Liver (tissue), 9 donors: ENCODE results near the gene LY6G5B. TPM values are rescaled to one million over a fixed set of nuclear protein-coding genes. Genes with fewer than 3 reads are reported as not detected.

ENCODE experiments used
- DNase-seq: peaks from one replicate; pipeline ENCODE4 v3.0.0-alpha.2; 2017; ENCODE audit warnings: low spot score
- H3K27ac ChIP-seq, 2 donors: one replicate each; pipeline ENCODE4 v1.7.0; 2013; ENCODE audit warnings: inconsistent platforms in 2 of 2, low read length in 2 of 2, control low read depth in 1 of 2, low read depth in 1 of 2, mild to moderate bottlenecking in 1 of 2
- H3K27me3 ChIP-seq, 4 donors: one replicate each; pipeline versions ENCODE4 v1.6.1 to v1.7.0; 2013; ENCODE audit warnings: low read length in 3 of 4, inconsistent platforms in 1 of 4, mild to moderate bottlenecking in 1 of 4, moderate library complexity in 1 of 4; ENCODE audit not compliant: control insufficient read depth in 4 of 4, insufficient read depth in 4 of 4
- H3K36me3 ChIP-seq, 4 donors: one replicate each; pipeline versions ENCODE4 v1.6.1 to v1.7.0; 2013; ENCODE audit warnings: low read length in 3 of 4, mild to moderate bottlenecking in 3 of 4, low read depth in 1 of 4, moderate library complexity in 1 of 4; ENCODE audit not compliant: control insufficient read depth in 4 of 4, insufficient read depth in 3 of 4
- H3K4me1 ChIP-seq, 4 donors: one replicate each; pipeline versions ENCODE4 v1.6.1 to v1.7.0; 2013; ENCODE audit warnings: low read length in 3 of 4, mild to moderate bottlenecking in 3 of 4, moderate library complexity in 1 of 4; ENCODE audit not compliant: control insufficient read depth in 4 of 4, insufficient read depth in 4 of 4
- H3K4me3 ChIP-seq, 3 donors: one replicate each; pipeline versions ENCODE4 v1.6.1 to v1.7.0; 2013; ENCODE audit warnings: low read length in 3 of 3, control low read depth in 1 of 3, low read depth in 1 of 3, mild to moderate bottlenecking in 1 of 3
- H3K9ac ChIP-seq, 2 donors: one replicate each; pipeline ENCODE4 v1.7.0; 2013; ENCODE audit warnings: low read length in 2 of 2, mild to moderate bottlenecking in 2 of 2, moderate library complexity in 2 of 2, control low read depth in 1 of 2, low read depth in 1 of 2
- H3K9me3 ChIP-seq, 4 donors: one replicate each; pipeline versions ENCODE4 v1.6.1 to v1.7.0; 2013; ENCODE audit warnings: low read length in 3 of 4; ENCODE audit not compliant: control insufficient read depth in 4 of 4
- EGR1 ChIP-seq, 2 donors: IDR thresholded peaks; 2 replicates each; pipeline ENCODE4 v1.6.1; 2016 to 2018; ENCODE audit warnings: antibody characterized with exemption in 2 of 2, low read depth in 2 of 2
- FOXA1 ChIP-seq: IDR thresholded peaks from 2 replicates; pipeline ENCODE4 v1.6.1; 2016; ENCODE audit warnings: antibody characterized with exemption
- FOXA2 ChIP-seq: IDR thresholded peaks from 2 replicates; pipeline ENCODE4 v1.6.1; 2016; ENCODE audit warnings: antibody characterized with exemption
- GABPA ChIP-seq, 2 donors: IDR thresholded peaks in 1 of 2; conservative IDR thresholded peaks in 1 of 2; 2 replicates each; pipeline ENCODE4 v1.6.1; 2016; ENCODE audit warnings: antibody characterized with exemption in 2 of 2, mild to moderate bottlenecking in 1 of 2, moderate library complexity in 1 of 2
- HNF4A ChIP-seq, 2 donors: conservative IDR thresholded peaks; 2 replicates each; pipeline ENCODE4 v1.6.1; 2016; ENCODE audit warnings: antibody characterized with exemption in 2 of 2, mild to moderate bottlenecking in 2 of 2
- HNF4G ChIP-seq: IDR thresholded peaks from 2 replicates; pipeline ENCODE4 v1.6.1; 2016; ENCODE audit warnings: antibody characterized with exemption
- JUND ChIP-seq, 2 donors: IDR thresholded peaks; 2 replicates each; pipeline ENCODE4 v1.6.1; 2016; ENCODE audit warnings: antibody characterized with exemption in 2 of 2
- MAX ChIP-seq: IDR thresholded peaks from 2 replicates; pipeline ENCODE4 v1.6.1; 2016; ENCODE audit warnings: antibody characterized with exemption
- NR2F2 ChIP-seq: IDR thresholded peaks from 2 replicates; pipeline ENCODE4 v1.6.1; 2016; ENCODE audit warnings: antibody characterized with exemption
- RAD21 ChIP-seq, 2 donors: IDR thresholded peaks; 2 replicates each; pipeline ENCODE4 v1.6.1; 2016; ENCODE audit warnings: antibody characterized with exemption in 2 of 2, mild to moderate bottlenecking in 2 of 2
- REST ChIP-seq: IDR thresholded peaks from 2 replicates; pipeline ENCODE4 v1.6.1; 2016; ENCODE audit warnings: antibody characterized with exemption, mild to moderate bottlenecking
- RXRA ChIP-seq, 2 donors: IDR thresholded peaks; 2 replicates each; pipeline ENCODE4 v1.6.1; 2017 to 2018; ENCODE audit warnings: antibody characterized with exemption in 2 of 2, mild to moderate bottlenecking in 1 of 2
- TAF1 ChIP-seq: conservative IDR thresholded peaks from 2 replicates; pipeline ENCODE4 v1.6.1; 2016; ENCODE audit warnings: antibody characterized with exemption, mild to moderate bottlenecking
- YY1 ChIP-seq: IDR thresholded peaks from 2 replicates; pipeline ENCODE4 v1.6.1; 2016; ENCODE audit warnings: antibody characterized with exemption, mild to moderate bottlenecking
- ZBTB33 ChIP-seq: IDR thresholded peaks from 2 replicates; pipeline ENCODE4 v1.6.1; 2016; ENCODE audit warnings: antibody characterized with exemption
- WGBS: extraction: QIAGEN DNeasy Blood & Tissue Kit; methylation state at CpG from one replicate; pipeline ENCODE4 v1.1.7; 2013; 5-methylcytosine and 5-hydroxymethylcytosine counted together
- polyA plus RNA-seq, 2 donors: library from polyadenylated mRNA; stranded (reverse) in 1 of 2; unstranded in 1 of 2; fragments of 200-250 nt in 1 of 2; fragments of >200 nt in 1 of 2; fragmentation: Nextera tagmentation in 1 of 2; extraction: Ambion mirVana in 1 of 2; gene quantifications; one replicate each; pipeline versions ENCODE4 v1.2.1 to v1.2.3, GENCODE V29; 2013 to 2015
- total RNA-seq, 2 donors: library from RNA; depleted of rRNA; stranded (reverse); fragments of >200 nt; gene quantifications; one replicate each; pipeline ENCODE4 v1.2.3, GENCODE V29; 2014
- TF ChIP-seq, protein P1 (sequence below): IDR thresholded peaks from 2 replicates; pipeline ENCODE4 v1.6.1; 2016; ENCODE audit warnings: antibody characterized with exemption
- TF ChIP-seq, protein P2 (sequence below): fragments of 150-350 bp; IDR thresholded peaks from 2 replicates; pipeline ENCODE4 v1.5.1; 2017; ENCODE audit warnings: improper control_type of control experiment, low read depth, low read length; ENCODE audit not compliant: missing input control
- donor health status: healthy.
- donor health status: healthy.
- donor health status: healthy.
- donor health status: healthy.
- donor health status: healthy.

LY6G5B gene
- total and polyA plus RNA-seq, 4 donors, result 1.2 to 5.9 (median 2.1) TPM

- no peak overlapping the region for H3K27ac ChIP-seq
Measured at GRCh38 chr6:31691078-31691463, 21.3 kb downstream of the LY6G5B start.

More at GRCh38 chr6:31691078-31691463, 21.3 kb downstream of the LY6G5B start:
- DNase-seq, result no peak
- TF ChIP-seq FOXA2, result no peak
- no peak for TF ChIP-seq RXRA (IDR thresholded peaks at IDR 0.05)
- TF ChIP-seq HNF4A (conservative IDR thresholded peaks at IDR 0.05), result no peak
- TF ChIP-seq, protein P1, sequence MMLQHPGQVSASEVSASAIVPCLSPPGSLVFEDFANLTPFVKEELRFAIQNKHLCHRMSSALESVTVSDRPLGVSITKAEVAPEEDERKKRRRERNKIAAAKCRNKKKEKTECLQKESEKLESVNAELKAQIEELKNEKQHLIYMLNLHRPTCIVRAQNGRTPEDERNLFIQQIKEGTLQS, result no peak
- no peak for TF ChIP-seq HNF4G
- TF ChIP-seq GABPA (IDR thresholded peaks at IDR 0.05 in 1 of 2, conservative IDR thresholded peaks at IDR 0.05 in 1 of 2), result no peak
- TF ChIP-seq YY1, result no peak
- no peak for TF ChIP-seq MAX
- no peak for TF ChIP-seq EGR1 (IDR thresholded peaks at IDR 0.05; ENCODE audit: low read depth in 2 of 2)
- TF ChIP-seq, protein P2, sequence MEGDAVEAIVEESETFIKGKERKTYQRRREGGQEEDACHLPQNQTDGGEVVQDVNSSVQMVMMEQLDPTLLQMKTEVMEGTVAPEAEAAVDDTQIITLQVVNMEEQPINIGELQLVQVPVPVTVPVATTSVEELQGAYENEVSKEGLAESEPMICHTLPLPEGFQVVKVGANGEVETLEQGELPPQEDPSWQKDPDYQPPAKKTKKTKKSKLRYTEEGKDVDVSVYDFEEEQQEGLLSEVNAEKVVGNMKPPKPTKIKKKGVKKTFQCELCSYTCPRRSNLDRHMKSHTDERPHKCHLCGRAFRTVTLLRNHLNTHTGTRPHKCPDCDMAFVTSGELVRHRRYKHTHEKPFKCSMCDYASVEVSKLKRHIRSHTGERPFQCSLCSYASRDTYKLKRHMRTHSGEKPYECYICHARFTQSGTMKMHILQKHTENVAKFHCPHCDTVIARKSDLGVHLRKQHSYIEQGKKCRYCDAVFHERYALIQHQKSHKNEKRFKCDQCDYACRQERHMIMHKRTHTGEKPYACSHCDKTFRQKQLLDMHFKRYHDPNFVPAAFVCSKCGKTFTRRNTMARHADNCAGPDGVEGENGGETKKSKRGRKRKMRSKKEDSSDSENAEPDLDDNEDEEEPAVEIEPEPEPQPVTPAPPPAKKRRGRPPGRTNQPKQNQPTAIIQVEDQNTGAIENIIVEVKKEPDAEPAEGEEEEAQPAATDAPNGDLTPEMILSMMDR, result no peak
- no peak for TF ChIP-seq REST
- no peak for TF ChIP-seq FOXA1
- no peak for TF ChIP-seq NR2F2
- no peak for TF ChIP-seq RAD21 (IDR thresholded peaks at IDR 0.05)
- TF ChIP-seq JUND (IDR thresholded peaks at IDR 0.05), result no peak
- no peak for TF ChIP-seq TAF1
- no peak for TF ChIP-seq ZBTB33
- no peak overlapping the region for H3K4me3 ChIP-seq
- H3K36me3 ChIP-seq, result peaks cover 4 to 87% (median 64%) of the 10 kb centered on the region in 4 donors
- H3K27me3 ChIP-seq, result no peaks in the 10 kb centered on the region
- 94% methylated on average over 6 of the region's 6 CpGs for WGBS
- no peaks in the 10 kb centered on the region for H3K4me1 ChIP-seq
- H3K9me3 ChIP-seq, result no peaks in the 10 kb centered on the region
- no peak overlapping the region for H3K9ac ChIP-seq
